Fibroblast of lung (primary cell): Measurements from ENCODE around the gene KRT7.

Experiments used
- CTCF ChIP-seq, 2 donors: IDR thresholded peaks in 1 of 2; conservative IDR thresholded peaks in 1 of 2; 1 replicate in 1 of 2; 2 replicates in 1 of 2; pipeline ENCODE4 v1.5.1; 2011 to 2012; ENCODE audit warnings: low read length in 2 of 2, control low read depth in 1 of 2, inconsistent platforms in 1 of 2, low read depth in 1 of 2, mild to moderate bottlenecking in 1 of 2
- EZH2 ChIP-seq: IDR thresholded peaks from 2 replicates; pipeline ENCODE4 v1.5.1; 2012; ENCODE audit warnings: low read length, control low read depth, mild to moderate bottlenecking; ENCODE audit errors: missing control alignments

- TF ChIP-seq EZH2 (no peak), CTCF (conservative IDR thresholded peaks at IDR 0.05 in 1 of 2, IDR thresholded peaks at IDR 0.05 in 1 of 2; ENCODE audit: low read depth in 1 of 2, low read length in 2 of 2) (peak; percentile 29 to 56)
Observed at GRCh38 chr12:52221912-52222457, 11.1 kb upstream of the KRT7 start.
